T-cell (primary cell): ENCODE results near the gene GLB1L3. TPM values are rescaled to one million over a fixed set of nuclear protein-coding genes. Genes with fewer than 3 reads are reported as not detected.

Source experiments
- ATAC-seq, 4 experiments: fragments of 200-7000 bp in 3 of 4; fragments of 150-1000 bp in 1 of 4; cut with Tn5 transposase; replicated peaks in 1 of 4; 1 replicate in 3 of 4; 2 replicates in 1 of 4; pipeline ENCODE4 v1.10.0; 2021; ENCODE audit warnings: moderate library complexity in 3 of 4, mild to moderate bottlenecking in 2 of 4, moderate number of reproducible peaks in 1 of 4
- CTCF ChIA-PET, 2 donors: fragments of 300-600 bp; sonication (Branson Sonifier 250); formaldehyde crosslinking; loops; one replicate each; lab custom pipeline; 2022; ENCODE audit warnings: antibody characterized with exemption in 2 of 2; lab: Charles Lee
- POLR2A ChIA-PET, 2 donors: fragments of 300-600 bp; sonication (Branson Sonifier 250); formaldehyde crosslinking; loops; one replicate each; lab custom pipeline; 2022; ENCODE audit warnings: antibody characterized with exemption in 2 of 2; lab: Charles Lee
- DNase-seq, 35 experiments: peaks; one replicate each; pipeline versions ENCODE4 v3.0.0 to v3.0.0-alpha.2; 2013 to 2023
- H3K27ac ChIP-seq: one replicate; pipeline ENCODE4 v1.5.1; 2013; ENCODE audit warnings: low read length
- H3K27me3 ChIP-seq, 2 experiments: replicated peaks in 1 of 2; 1 replicate in 1 of 2; 2 replicates in 1 of 2; pipeline versions ENCODE4 v1.6.1 to v1.7.0; 2013; ENCODE audit warnings: low read length in 1 of 2, mixed read lengths in 1 of 2; ENCODE audit not compliant: control insufficient read depth in 2 of 2, insufficient read depth in 2 of 2; ENCODE audit errors: extremely low read depth in 1 of 2
- H3K36me3 ChIP-seq, 2 donors: 1 replicate in 1 of 2; 2 replicates in 1 of 2; pipeline versions ENCODE4 v1.6.1 to v1.7.0; 2013; ENCODE audit warnings: low read length in 1 of 2; ENCODE audit not compliant: control insufficient read depth in 2 of 2, insufficient read depth in 1 of 2; ENCODE audit errors: extremely low read depth in 1 of 2
- H3K4me1 ChIP-seq, 2 experiments: 1 replicate in 1 of 2; 2 replicates in 1 of 2; pipeline versions ENCODE4 v1.6.1 to v1.7.0; 2013; ENCODE audit warnings: low read length in 2 of 2, mixed read lengths in 1 of 2; ENCODE audit not compliant: insufficient read depth in 2 of 2, control insufficient read depth in 1 of 2; ENCODE audit errors: extremely low read depth in 1 of 2
- H3K4me3 ChIP-seq, 2 donors: 1 replicate in 1 of 2; 2 replicates in 1 of 2; pipeline versions ENCODE4 v1.5.1 to v1.7.0; 2013; ENCODE audit warnings: mild to moderate bottlenecking in 2 of 2, low read length in 1 of 2, moderate library complexity in 1 of 2; ENCODE audit not compliant: control insufficient read depth in 1 of 2; ENCODE audit errors: extremely low read depth in 1 of 2
- H3K9me3 ChIP-seq: 2 replicates; pipeline ENCODE4 v1.7.0; 2013
- H3K27ac Mint-ChIP-seq, 2 donors: one replicate each; pipeline ENCODE4 v1.8.0; 2020 to 2021; ENCODE audit warnings: mild to moderate bottlenecking in 2 of 2, mixed read lengths in 2 of 2
- H3K27me3 Mint-ChIP-seq, 2 donors: one replicate each; pipeline ENCODE4 v1.8.0; 2021 to 2022; ENCODE audit warnings: mixed read lengths in 2 of 2
- H3K36me3 Mint-ChIP-seq: one replicate; pipeline ENCODE4 v1.8.0; 2021; ENCODE audit warnings: mixed read lengths
- H3K4me1 Mint-ChIP-seq, 3 donors: one replicate each; pipeline ENCODE4 v1.8.0; 2020 to 2022; ENCODE audit warnings: mixed read lengths in 3 of 3, mild to moderate bottlenecking in 1 of 3
- H3K4me3 Mint-ChIP-seq, 3 donors: one replicate each; pipeline ENCODE4 v1.8.0; 2020 to 2022; ENCODE audit warnings: mild to moderate bottlenecking in 3 of 3, mixed read lengths in 3 of 3, moderate library complexity in 3 of 3
- H3K9me3 Mint-ChIP-seq, 3 donors: one replicate each; pipeline ENCODE4 v1.8.0; 2020 to 2022; ENCODE audit warnings: mixed read lengths in 3 of 3
- WGBS: methylation state at CpG from one replicate; pipeline ENCODE4 v1.1.5; 2013; ENCODE audit warnings: missing lambda C conversion rate; ENCODE audit not compliant: insufficient coverage; 5-methylcytosine and 5-hydroxymethylcytosine counted together
- total RNA-seq, 35 experiments: library from RNA in 6 of 35; stranded (reverse) in 6 of 35; fragments of 120-200 nt in 1 of 35; gene quantifications; one replicate each; pipeline versions ENCODE4 v1.2.1 to v1.2.4 and lab custom pipeline; 2013 to 2026

Gene GLB1L3
- total RNA-seq, 5 donors from 2014 or later (not counting 1 experiment from before 2014, with no cell fraction given), result 1.3 to 2.8 (median 1.9) TPM

- H3K27ac ChIP-seq, result no peak overlapping the region
- no peaks in the 10 kb centered on the region for H3K9me3 ChIP-seq
- H3K4me3 Mint-ChIP-seq, result no peak overlapping the region
- ATAC-seq (no peak), DNase-seq (peak in 1 of 35 experiments; percentile 14)
- H3K9me3 Mint-ChIP-seq, result no peaks in the 10 kb centered on the region
- H3K4me1 Mint-ChIP-seq, result no peaks in the 10 kb centered on the region
- ChIA-PET CTCF (no interaction called here), POLR2A (no interaction called here)
- no peaks in the 10 kb centered on the region for H3K36me3 ChIP-seq
- WGBS, result 83% methylated on average over 11 of the region's 12 CpGs
- H3K27ac Mint-ChIP-seq, result no peak overlapping the region
- H3K27me3 ChIP-seq, result peaks cover 0 to 3% of the 10 kb centered on the region in 2 experiments
- no peaks in the 10 kb centered on the region for H3K4me1 ChIP-seq
- H3K4me3 ChIP-seq, result no peak overlapping the region
- H3K36me3 Mint-ChIP-seq, result no peaks in the 10 kb centered on the region
- no peaks in the 10 kb centered on the region for H3K27me3 Mint-ChIP-seq
Observed at GRCh38 chr11:134289789-134290188, 13.6 kb downstream of the GLB1L3 start.

DNA sequence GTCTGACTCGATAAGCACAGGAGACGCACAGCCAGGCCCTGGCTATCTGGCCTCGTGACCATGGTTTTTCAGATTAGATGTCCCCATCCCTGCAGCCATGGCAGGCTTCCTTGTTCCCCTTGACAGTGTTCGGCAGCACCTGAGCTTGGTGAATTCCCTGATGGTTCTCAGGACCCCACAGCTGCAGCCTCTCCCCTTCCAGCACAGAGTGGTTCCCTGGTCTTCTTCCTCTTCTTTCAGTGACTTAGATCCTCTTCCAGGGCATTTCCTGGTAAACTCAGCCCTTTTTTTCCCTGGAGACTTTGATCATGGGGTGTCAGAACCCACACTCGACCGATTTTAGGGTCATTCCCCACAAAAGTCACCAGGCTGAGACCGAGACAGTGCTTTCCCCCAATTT, 14.5 kb downstream of the GLB1L3 start:
- Mint-ChIP-seq H3K27ac (no peak overlapping the region), H3K4me1 (no peaks in the 10 kb centered on the region), H3K9me3 (no peaks in the 10 kb centered on the region), H3K4me3 (no peak overlapping the region), H3K27me3 (no peaks in the 10 kb centered on the region), H3K36me3 (peaks cover under 1% of the 10 kb centered on the region)
- CTCF ChIA-PET, result no interaction called here
- DNase-seq (no peak), ATAC-seq (no peak)
- no peaks in the 10 kb centered on the region for H3K4me1 ChIP-seq
- H3K27ac ChIP-seq, result no peak overlapping the region
- H3K4me3 ChIP-seq, result no peak overlapping the region
- H3K27me3 ChIP-seq, result peaks cover 0 to 3% of the 10 kb centered on the region in 2 experiments
- 88% methylated on average over 7 of the region's 7 CpGs for WGBS
- no peaks in the 10 kb centered on the region for H3K9me3 ChIP-seq
- no peaks in the 10 kb centered on the region for H3K36me3 ChIP-seq
- POLR2A ChIA-PET, result no interaction called here

- H3K4me3 Mint-ChIP-seq, result no peak overlapping the region
- WGBS, result 93% methylated on average over 4 of the region's 6 CpGs
- H3K27me3 Mint-ChIP-seq, result no peaks in the 10 kb centered on the region
- no peaks in the 10 kb centered on the region for H3K9me3 ChIP-seq
- no peaks in the 10 kb centered on the region for H3K4me1 Mint-ChIP-seq
- H3K27ac Mint-ChIP-seq, result no peak overlapping the region
- ChIA-PET CTCF (no interaction called here), POLR2A (no interaction called here)
- no peaks in the 10 kb centered on the region for H3K4me1 ChIP-seq
- no peaks in the 10 kb centered on the region for H3K36me3 ChIP-seq
- H3K27ac ChIP-seq, result no peak overlapping the region
- DNase-seq, result no peak
- no peaks in the 10 kb centered on the region for H3K9me3 Mint-ChIP-seq
- peaks cover 3% of the 10 kb centered on the region for H3K36me3 Mint-ChIP-seq
- no peak for ATAC-seq
- no peak overlapping the region for H3K4me3 ChIP-seq
- H3K27me3 ChIP-seq, result peaks cover 0 to 3% of the 10 kb centered on the region in 2 experiments
Observed at GRCh38 chr11:134291196-134291595, 15.0 kb downstream of the GLB1L3 start.

DNA sequence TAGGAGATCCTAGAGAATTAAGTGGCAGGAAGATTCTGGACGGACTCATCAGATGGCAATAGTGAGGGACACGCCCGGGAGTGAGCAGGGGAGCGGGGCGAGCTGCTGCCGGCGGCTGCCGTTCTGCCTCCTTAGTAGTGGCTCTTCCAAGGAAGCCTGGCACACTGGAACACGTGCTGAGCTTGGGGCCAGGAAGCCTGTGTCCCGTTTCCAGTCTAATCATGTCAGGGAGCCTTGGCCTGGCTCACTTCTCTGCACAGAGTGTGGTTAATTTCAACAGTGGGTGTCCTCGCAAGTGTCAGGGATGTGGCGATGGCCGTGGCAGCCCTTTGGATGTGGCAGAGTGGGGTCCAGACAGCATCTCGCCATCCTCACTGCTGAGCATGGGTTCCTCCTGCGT, 16.5 kb downstream of the GLB1L3 start:
- no peak overlapping the region for H3K27ac ChIP-seq
- ATAC-seq (no peak), DNase-seq (no peak)
- WGBS, result 95% methylated on average over 13 of the region's 15 CpGs
- H3K27me3 Mint-ChIP-seq, result no peaks in the 10 kb centered on the region
- H3K4me3 ChIP-seq, result no peak overlapping the region
- POLR2A ChIA-PET, result no interaction called here
- H3K36me3 Mint-ChIP-seq, result peaks cover 3% of the 10 kb centered on the region
- peaks cover 0 to 3% of the 10 kb centered on the region in 2 experiments for H3K27me3 ChIP-seq
- H3K4me3 Mint-ChIP-seq, result no peak overlapping the region
- H3K9me3 Mint-ChIP-seq, result no peaks in the 10 kb centered on the region
- H3K4me1 ChIP-seq, result no peaks in the 10 kb centered on the region
- H3K9me3 ChIP-seq, result no peaks in the 10 kb centered on the region
- CTCF ChIA-PET, result no interaction called here
- H3K4me1 Mint-ChIP-seq, result no peaks in the 10 kb centered on the region
- no peak overlapping the region for H3K27ac Mint-ChIP-seq
- no peaks in the 10 kb centered on the region for H3K36me3 ChIP-seq

DNA sequence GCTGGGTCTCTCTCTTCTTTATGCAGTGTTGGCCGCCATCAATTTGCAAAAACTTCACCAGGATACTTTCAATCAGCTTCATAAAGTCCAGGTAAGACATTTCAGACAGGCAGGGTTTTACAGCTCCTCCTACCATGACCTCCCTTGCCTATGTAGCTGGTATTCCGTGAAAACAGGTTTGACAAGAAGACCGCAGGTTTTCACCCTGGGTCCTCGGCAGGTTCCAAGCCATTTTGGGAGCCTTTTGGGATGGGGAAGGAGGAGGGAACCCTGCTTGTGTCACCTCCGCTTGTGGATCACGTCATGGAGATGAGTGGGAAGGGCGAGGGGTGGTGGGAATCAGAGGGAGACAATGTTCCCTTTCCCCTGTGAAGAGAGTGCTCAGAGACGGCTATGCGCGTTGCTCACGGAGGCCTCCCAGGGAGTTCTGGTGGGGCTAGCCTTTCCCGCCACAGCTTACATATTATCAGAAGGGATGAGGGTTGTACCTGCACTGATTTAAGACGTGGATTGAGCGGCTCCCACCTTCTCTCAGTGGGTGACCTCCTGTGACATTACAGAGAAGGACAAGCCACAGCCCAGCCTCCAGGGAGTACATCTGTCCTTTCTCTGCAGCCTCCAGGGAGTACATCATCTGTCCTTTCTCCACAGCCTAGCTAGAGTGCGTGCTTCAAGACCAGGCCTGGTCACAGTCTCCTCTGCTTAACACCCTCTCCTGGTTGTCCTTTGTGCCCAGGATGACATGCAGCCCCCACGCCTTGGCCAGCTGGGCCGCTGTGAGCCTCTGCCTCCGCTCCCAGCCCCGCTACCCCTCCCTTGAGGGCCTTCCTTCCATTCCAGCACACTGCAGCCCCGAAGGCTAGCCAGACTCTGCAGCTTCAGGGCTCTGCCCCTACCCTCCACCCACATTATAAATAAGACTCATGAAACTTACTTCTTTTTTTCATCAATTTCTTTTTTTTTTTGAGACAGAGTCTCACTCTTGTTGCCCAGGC, 17.2 kb downstream of the GLB1L3 start:
- H3K4me3 Mint-ChIP-seq, result no peak overlapping the region
- no peaks in the 10 kb centered on the region for H3K4me1 Mint-ChIP-seq
- no peak for DNase-seq
- H3K4me3 ChIP-seq, result no peak overlapping the region
- WGBS, result 75% methylated on average over 12 of the region's 20 CpGs
- H3K9me3 ChIP-seq, result no peaks in the 10 kb centered on the region
- no peak overlapping the region for H3K27ac ChIP-seq
- no peaks in the 10 kb centered on the region for H3K27me3 Mint-ChIP-seq
- no peaks in the 10 kb centered on the region for H3K36me3 ChIP-seq
- ChIA-PET POLR2A (no interaction called here), CTCF (no interaction called here)
- peaks cover 3% of the 10 kb centered on the region for H3K36me3 Mint-ChIP-seq
- H3K9me3 Mint-ChIP-seq, result no peaks in the 10 kb centered on the region
- no peak overlapping the region for H3K27ac Mint-ChIP-seq
- H3K27me3 ChIP-seq, result peaks cover 0 to 3% of the 10 kb centered on the region in 2 experiments
- ATAC-seq, result no peak
- no peaks in the 10 kb centered on the region for H3K4me1 ChIP-seq

GRCh38 chr11:134294664-134295063, 18.5 kb downstream of the GLB1L3 start:
- ATAC-seq, result no peak
- no peaks in the 10 kb centered on the region for H3K4me1 Mint-ChIP-seq
- Histone ChIP-seq H3K36me3 (no peaks in the 10 kb centered on the region), H3K27me3 (peaks cover 0 to 3% of the 10 kb centered on the region in 2 experiments), H3K4me3 (no peak overlapping the region), H3K4me1 (no peaks in the 10 kb centered on the region), H3K27ac (no peak overlapping the region), H3K9me3 (no peaks in the 10 kb centered on the region)
- ChIA-PET POLR2A (no interaction called here), CTCF (no interaction called here)
- H3K36me3 Mint-ChIP-seq, result peaks cover 3% of the 10 kb centered on the region
- no peak overlapping the region for H3K4me3 Mint-ChIP-seq
- H3K27ac Mint-ChIP-seq, result no peak overlapping the region
- 68% methylated on average over 8 of the region's 9 CpGs for WGBS
- no peak for DNase-seq
- H3K27me3 Mint-ChIP-seq, result no peaks in the 10 kb centered on the region
- no peaks in the 10 kb centered on the region for H3K9me3 Mint-ChIP-seq
